K562 (cell line): ENCODE data around the gene FAM20C. TPM values are rescaled to one million over a fixed set of nuclear protein-coding genes. Genes with fewer than 3 reads are reported as not detected.

Experiments
- CREB1 ChIP-seq, 2 experiments: sonication (generic) in 1 of 2; formaldehyde crosslinking in 1 of 2; IDR thresholded peaks; 2 replicates each; pipeline versions ENCODE4 v1.6.1 to v1.8.0; 2012 to 2022; ENCODE audit warnings: inconsistent platforms in 1 of 2, mild to moderate bottlenecking in 1 of 2, missing genetic modification reagents in 1 of 2, moderate library complexity in 1 of 2
- HNRNPLL ChIP-seq: fragments of 200-400 bp; formaldehyde crosslinking; IDR thresholded peaks from 2 replicates; pipeline ENCODE4 v1.6.1; 2017; ENCODE audit warnings: low read length, low read depth, mild to moderate bottlenecking; ENCODE audit not compliant: poor library complexity, severe bottlenecking
- JUN ChIP-seq, 2 experiments: sonication (generic) in 1 of 2; formaldehyde crosslinking in 1 of 2; IDR thresholded peaks; 2 replicates each; pipeline versions ENCODE4 v1.6.1 to v1.8.0; 2012 to 2022; ENCODE audit warnings: borderline replicate concordance in 2 of 2, mild to moderate bottlenecking in 2 of 2, improper control_type of control experiment in 1 of 2, low read depth in 1 of 2, low read length in 1 of 2, missing genetic modification reagents in 1 of 2
- JUND ChIP-seq, 2 experiments: IDR thresholded peaks; 2 replicates in 1 of 2; 3 replicates in 1 of 2; pipeline ENCODE4 v1.6.1; 2011; ENCODE audit warnings: borderline replicate concordance in 2 of 2, low read depth in 2 of 2, low read length in 2 of 2, improper control_type of control experiment in 1 of 2, missing biosample characterization in 1 of 2, missing genetic modification characterization in 1 of 2, missing genetic modification reagents in 1 of 2
- KDM5B ChIP-seq: fragments of 200-600 bp; sonication (generic); IDR thresholded peaks from 2 replicates; pipeline ENCODE4 v1.6.1; 2012; ENCODE audit warnings: low read depth, mild to moderate bottlenecking, moderate library complexity, low read length, control low read depth, inconsistent platforms; ENCODE audit not compliant: insufficient replicate concordance
- KLF6 ChIP-seq: fragments of 250-450 bp; sonication (Bioruptor Pico); IDR thresholded peaks from 2 replicates; pipeline ENCODE4 v1.4.0; 2020; ENCODE audit warnings: mild to moderate bottlenecking, moderate library complexity, borderline replicate concordance
- MCM2 ChIP-seq: fragments of 450-650 bp; IDR thresholded peaks from 2 replicates; pipeline ENCODE4 v1.6.1; 2017; ENCODE audit warnings: low read depth, mild to moderate bottlenecking
- MIER1 ChIP-seq: fragments of 450-650 bp; IDR thresholded peaks from 2 replicates; pipeline ENCODE4 v1.6.1; 2016; ENCODE audit warnings: antibody characterized with exemption, mild to moderate bottlenecking, low read depth
- RREB1 ChIP-seq: fragments of 250-450 bp; sonication (Bioruptor Pico); IDR thresholded peaks from 2 replicates; pipeline ENCODE4 v1.4.0; 2020
- TFAP4 ChIP-seq: sonication (generic); formaldehyde crosslinking; IDR thresholded peaks from 2 replicates; pipeline ENCODE4 v1.8.0; 2022; ENCODE audit warnings: missing genetic modification reagents, mild to moderate bottlenecking, moderate library complexity, borderline replicate concordance
- ZFPM2 ChIP-seq: fragments of 250-450 bp; sonication (Bioruptor Pico); IDR thresholded peaks from 2 replicates; pipeline ENCODE4 v1.5.1; 2022; ENCODE audit warnings: mild to moderate bottlenecking
- ZNF23 ChIP-seq: fragments of 250-450 bp; sonication (Bioruptor Pico); IDR thresholded peaks from 2 replicates; pipeline ENCODE4 v1.4.0; 2020; ENCODE audit warnings: mild to moderate bottlenecking
- ZNF583 ChIP-seq: fragments of 250-450 bp; sonication (Bioruptor Pico); IDR thresholded peaks from 2 replicates; pipeline ENCODE4 v1.4.0; 2020
- ZNF695 ChIP-seq: fragments of 450-650 bp; formaldehyde crosslinking; IDR thresholded peaks from 2 replicates; pipeline ENCODE4 v1.4.0; 2020; ENCODE audit warnings: mild to moderate bottlenecking, moderate library complexity
- polyA plus RNA-seq, 8 experiments: library from polyadenylated mRNA; depleted of rRNA in 4 of 8; stranded (reverse) in 5 of 8; unstranded in 3 of 8; fragments of >200 nt; fragmentation: Nextera tagmentation in 2 of 8; fragmentation: Illumina TruSeq in 1 of 8; extraction: Ambion mirVana in 2 of 8; extraction: Trizol in 1 of 8; gene quantifications; 2 replicates each; pipeline versions ENCODE4 v1.2.1 to v1.2.3, GENCODE V29; 2011 to 2014; ENCODE audit warnings: inconsistent platforms in 1 of 8, missing spikeins in 1 of 8
- total RNA-seq, 7 experiments: library from RNA; depleted of rRNA in 6 of 7; stranded (reverse); fragments of >200 nt in 6 of 7; fragmentation: Illumina TruSeq in 2 of 7; extraction: Trizol in 2 of 7; gene quantifications; 2 replicates each; pipeline versions ENCODE4 v1.2.1 to v1.2.3, GENCODE V29; 2011 to 2021; ENCODE audit warnings: low replicate concordance in 1 of 7
- TF ChIP-seq, protein P1 (sequence below): fragments of 450-650 bp; IDR thresholded peaks from 2 replicates; pipeline ENCODE4 v1.6.1; 2018; ENCODE audit warnings: mild to moderate bottlenecking, low read depth; ENCODE audit not compliant: partially characterized antibody

FAM20C gene
- total and polyA plus RNA-seq, 9 of the 15 experiments (the other 6 are each of a cell fraction or from before 2014, with no cell fraction given): 0.09 TPM; not detected in 8

GRCh38 chr7:148932-149790 is 43.2 kb upstream of the FAM20C start (continued):
- peak; percentile 71; the same call in 1 of the 2 replicates for TF ChIP-seq TFAP4 (CRISPR knock-in tag)
- no peak for TF ChIP-seq JUN (IDR thresholded peaks at IDR 0.05; ENCODE audit: borderline replicate concordance, low read depth, low read length)
- TF ChIP-seq JUN (CRISPR knock-in tag; IDR thresholded peaks at IDR 0.05; ENCODE audit: borderline replicate concordance): no peak
- TF ChIP-seq MCM2: no peak
- no peak for TF ChIP-seq RREB1 (CRISPR knock-in tag)
- no peak for TF ChIP-seq ZNF23 (CRISPR knock-in tag)
- peak; percentile 84 for TF ChIP-seq KDM5B
- TF ChIP-seq HNRNPLL: peak; percentile 63
- TF ChIP-seq MIER1: no peak
- TF ChIP-seq JUND (IDR thresholded peaks at IDR 0.05; ENCODE audit: borderline replicate concordance, low read depth, low read length): no peak
- TF ChIP-seq JUND (tag; IDR thresholded peaks at IDR 0.05; ENCODE audit: borderline replicate concordance, low read depth, low read length): no peak
- no peak for TF ChIP-seq ZNF583 (CRISPR knock-in tag)
- TF ChIP-seq CREB1 (IDR thresholded peaks at IDR 0.05): peak; percentile 65
- peak; percentile 60; the same call in 1 of the 2 replicates for TF ChIP-seq CREB1 (CRISPR knock-in tag; IDR thresholded peaks at IDR 0.05)
- no peak for TF ChIP-seq ZFPM2 (CRISPR knock-in tag)
- TF ChIP-seq, protein P1, sequence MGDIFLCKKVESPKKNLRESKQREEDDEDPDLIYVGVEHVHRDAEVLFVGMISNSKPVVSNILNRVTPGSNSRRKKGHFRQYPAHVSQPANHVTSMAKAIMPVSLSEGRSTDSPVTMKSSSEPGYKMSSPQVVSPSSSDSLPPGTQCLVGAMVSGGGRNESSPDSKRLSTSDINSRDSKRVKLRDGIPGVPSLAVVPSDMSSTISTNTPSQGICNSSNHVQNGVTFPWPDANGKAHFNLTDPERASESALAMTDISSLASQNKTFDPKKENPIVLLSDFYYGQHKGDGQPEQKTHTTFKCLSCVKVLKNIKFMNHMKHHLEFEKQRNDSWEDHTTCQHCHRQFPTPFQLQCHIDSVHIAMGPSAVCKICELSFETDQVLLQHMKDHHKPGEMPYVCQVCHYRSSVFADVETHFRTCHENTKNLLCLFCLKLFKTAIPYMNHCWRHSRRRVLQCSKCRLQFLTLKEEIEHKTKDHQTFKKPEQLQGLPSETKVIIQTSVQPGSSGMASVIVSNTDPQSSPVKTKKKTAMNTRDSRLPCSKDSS: no peak
- no peak for TF ChIP-seq ZNF695 (CRISPR knock-in tag)
- TF ChIP-seq KLF6 (CRISPR knock-in tag): 0 out of 2 replicates have a peak, but pooled peaks have one; percentile 12
